ENCODE data around the gene CALML5. TPM values are rescaled to one million over a fixed set of nuclear protein-coding genes. Genes with fewer than 3 reads are reported as not detected.

Gene CALML5
- total RNA-seq, 1 donor from 2014 or later, result not detected

DNA sequence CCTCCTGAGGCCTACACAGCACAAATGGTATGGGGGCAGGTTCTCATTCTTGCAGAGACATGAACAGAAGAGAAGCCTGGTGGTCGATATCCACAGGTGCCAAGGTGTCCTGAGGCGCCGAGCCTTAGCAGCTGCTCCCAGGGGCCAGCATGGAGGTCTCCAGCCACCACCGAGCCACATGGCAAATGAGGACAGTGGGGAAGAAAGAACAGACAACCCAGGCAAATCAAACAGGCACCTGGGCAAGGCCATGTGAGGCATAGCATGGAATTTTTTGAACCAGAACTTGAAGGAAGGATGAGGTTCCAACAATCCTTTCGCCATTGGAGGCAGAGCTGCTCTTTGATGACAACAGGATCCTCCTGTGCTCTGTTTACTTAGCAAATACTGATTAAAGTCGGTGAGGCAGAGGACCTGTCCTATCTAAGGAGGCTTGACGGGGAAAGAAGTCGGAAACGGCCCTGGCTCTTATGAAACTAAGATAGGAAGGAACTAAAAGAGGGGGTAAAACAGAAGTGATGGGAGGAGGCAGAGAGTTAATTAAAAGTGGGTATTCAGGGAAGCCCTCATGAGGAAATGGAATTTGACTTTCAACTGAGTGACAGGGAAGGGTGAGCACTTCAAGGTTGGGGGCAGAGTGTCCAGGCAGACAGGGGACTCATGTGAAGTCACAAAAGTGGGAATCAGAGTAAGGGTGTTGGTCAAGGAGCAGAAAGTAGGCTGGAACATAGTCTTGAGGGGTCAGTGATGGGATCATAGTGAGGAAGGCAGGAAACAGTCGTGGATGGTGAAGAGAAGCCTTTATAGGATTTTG lies 16.8 kb upstream of the CALML5 start:
- H3K4me3 Mint-ChIP-seq, result no peak overlapping the region
- H3K36me3 Mint-ChIP-seq, result no peaks in the 10 kb centered on the region
- DNase-seq (ENCODE audit: extremely low spot score, unreplicated experiment), result no peak
- H3K4me1 Mint-ChIP-seq (ENCODE audit: unreplicated experiment), result peaks cover 36% of the 10 kb centered on the region
- no peak overlapping the region for H3K27ac Mint-ChIP-seq
- no peaks in the 10 kb centered on the region for H3K27me3 Mint-ChIP-seq
- peaks cover 4% of the 10 kb centered on the region for H3K9me3 Mint-ChIP-seq
- TF ChIP-seq, protein P1, sequence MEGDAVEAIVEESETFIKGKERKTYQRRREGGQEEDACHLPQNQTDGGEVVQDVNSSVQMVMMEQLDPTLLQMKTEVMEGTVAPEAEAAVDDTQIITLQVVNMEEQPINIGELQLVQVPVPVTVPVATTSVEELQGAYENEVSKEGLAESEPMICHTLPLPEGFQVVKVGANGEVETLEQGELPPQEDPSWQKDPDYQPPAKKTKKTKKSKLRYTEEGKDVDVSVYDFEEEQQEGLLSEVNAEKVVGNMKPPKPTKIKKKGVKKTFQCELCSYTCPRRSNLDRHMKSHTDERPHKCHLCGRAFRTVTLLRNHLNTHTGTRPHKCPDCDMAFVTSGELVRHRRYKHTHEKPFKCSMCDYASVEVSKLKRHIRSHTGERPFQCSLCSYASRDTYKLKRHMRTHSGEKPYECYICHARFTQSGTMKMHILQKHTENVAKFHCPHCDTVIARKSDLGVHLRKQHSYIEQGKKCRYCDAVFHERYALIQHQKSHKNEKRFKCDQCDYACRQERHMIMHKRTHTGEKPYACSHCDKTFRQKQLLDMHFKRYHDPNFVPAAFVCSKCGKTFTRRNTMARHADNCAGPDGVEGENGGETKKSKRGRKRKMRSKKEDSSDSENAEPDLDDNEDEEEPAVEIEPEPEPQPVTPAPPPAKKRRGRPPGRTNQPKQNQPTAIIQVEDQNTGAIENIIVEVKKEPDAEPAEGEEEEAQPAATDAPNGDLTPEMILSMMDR (conservative IDR thresholded peaks at IDR 0.05), result no peak

DNA sequence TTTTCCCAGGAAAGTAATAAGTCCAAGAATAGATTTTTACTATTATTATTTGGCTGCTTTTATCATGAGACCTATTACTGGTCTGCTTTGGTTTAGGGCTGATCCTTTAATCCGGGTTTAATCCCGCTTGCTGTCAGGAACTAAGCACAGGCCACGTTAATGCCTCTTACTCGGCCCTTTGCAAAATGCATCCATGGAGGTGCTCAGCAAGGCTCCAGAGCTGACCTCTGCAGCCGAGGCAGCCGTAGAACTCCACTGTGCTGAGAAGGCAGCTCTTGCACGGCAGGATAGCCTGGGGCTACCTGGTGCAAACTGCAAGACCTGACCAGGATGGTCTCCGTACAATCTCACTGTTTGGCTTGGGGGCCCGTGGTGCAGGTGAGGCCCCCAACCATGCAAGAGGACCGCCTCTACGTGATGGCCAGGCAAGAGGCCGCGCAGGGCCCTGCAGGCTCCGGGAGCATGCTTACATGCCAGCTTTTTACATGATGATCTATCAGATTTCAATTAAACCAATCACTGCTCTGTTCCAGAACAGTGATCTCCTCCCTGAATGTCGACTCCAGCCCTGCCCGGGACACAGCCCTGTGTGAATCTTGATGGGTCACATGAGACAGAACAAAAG lies 15.0 kb upstream of the CALML5 start:
- H3K9me3 Mint-ChIP-seq, result peaks cover 4% of the 10 kb centered on the region
- H3K4me1 Mint-ChIP-seq (ENCODE audit: unreplicated experiment), result peaks cover 44% of the 10 kb centered on the region
- TF ChIP-seq, protein P1 (conservative IDR thresholded peaks at IDR 0.05), result no peak
- no peak overlapping the region for H3K27ac Mint-ChIP-seq
- no peak for DNase-seq (ENCODE audit: extremely low spot score, unreplicated experiment)
- H3K27me3 Mint-ChIP-seq, result no peaks in the 10 kb centered on the region
- H3K36me3 Mint-ChIP-seq, result no peaks in the 10 kb centered on the region
- no peak overlapping the region for H3K4me3 Mint-ChIP-seq

- no peak overlapping the region for H3K4me3 Mint-ChIP-seq
- no peak for DNase-seq (ENCODE audit: extremely low spot score, unreplicated experiment)
These were observed 13.7 kb upstream of the CALML5 start for GRCh38 chr10:5512881-5513612.

DNA sequence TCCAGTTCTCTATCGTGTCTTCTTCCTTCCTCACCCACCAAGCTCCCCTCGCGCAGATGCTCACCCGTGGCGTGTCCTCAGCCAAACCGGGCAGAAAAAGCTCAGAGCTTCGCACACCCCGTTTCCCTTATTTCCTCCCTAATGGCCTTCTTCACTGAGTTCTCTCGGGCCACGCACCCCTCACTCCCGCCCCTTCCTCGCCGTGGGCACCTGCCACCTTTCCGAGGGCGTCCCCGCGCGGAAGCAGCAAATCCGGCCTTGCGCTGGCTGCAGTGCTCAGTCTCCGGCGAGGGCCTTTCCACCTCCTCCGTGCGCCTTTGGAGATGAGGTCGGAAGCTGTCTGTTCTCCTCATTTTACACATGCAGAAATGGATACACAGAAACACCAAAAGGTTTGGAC lies 13.0 kb upstream of the CALML5 start:
- TF ChIP-seq, protein P1 (conservative IDR thresholded peaks at IDR 0.05), result no peak
- no peaks in the 10 kb centered on the region for H3K36me3 Mint-ChIP-seq

More at GRCh38 chr10:5512881-5513612, 13.7 kb upstream of the CALML5 start:
- Mint-ChIP-seq H3K4me1 (ENCODE audit: unreplicated experiment) (peaks cover 39% of the 10 kb centered on the region), H3K27me3 (no peaks in the 10 kb centered on the region), H3K36me3 (no peaks in the 10 kb centered on the region), H3K9me3 (peaks cover 4% of the 10 kb centered on the region), H3K27ac (no peak overlapping the region)
- TF ChIP-seq, protein P1 (conservative IDR thresholded peaks at IDR 0.05), result no peak

DNA sequence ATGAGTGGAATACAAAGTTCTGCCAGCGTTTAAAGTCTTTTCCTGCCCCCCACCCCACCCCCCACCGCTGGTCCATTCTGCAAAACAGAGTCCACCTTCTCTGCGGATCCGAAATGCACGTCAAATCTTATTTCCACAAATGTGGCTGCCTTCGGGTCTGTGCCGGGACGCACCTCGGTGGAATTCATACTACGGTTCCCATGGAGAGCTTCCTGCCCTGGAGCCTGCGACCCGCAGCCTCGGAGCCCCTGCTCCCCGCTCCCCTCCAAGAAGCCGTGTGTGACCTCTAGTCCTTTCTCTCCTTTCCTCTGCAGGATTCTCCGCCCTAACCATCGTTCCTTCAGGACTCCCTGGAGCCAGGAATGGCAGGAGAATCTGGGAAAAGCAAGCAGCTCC lies 12.5 kb upstream of the CALML5 start:
- no peak for DNase-seq (ENCODE audit: extremely low spot score, unreplicated experiment)
- peaks cover 38% of the 10 kb centered on the region for H3K4me1 Mint-ChIP-seq (ENCODE audit: unreplicated experiment)
- H3K36me3 Mint-ChIP-seq, result no peaks in the 10 kb centered on the region
- H3K4me3 Mint-ChIP-seq, result no peak overlapping the region
- H3K27me3 Mint-ChIP-seq, result no peaks in the 10 kb centered on the region
- H3K9me3 Mint-ChIP-seq, result peaks cover 4% of the 10 kb centered on the region
- TF ChIP-seq, protein P1 (conservative IDR thresholded peaks at IDR 0.05), result no peak
- no peak overlapping the region for H3K27ac Mint-ChIP-seq

More for the DNA sequence above, 13.0 kb upstream of the CALML5 start:
- DNase-seq (ENCODE audit: extremely low spot score, unreplicated experiment), result no peak
- Mint-ChIP-seq H3K27me3 (no peaks in the 10 kb centered on the region), H3K4me3 (no peak overlapping the region), H3K4me1 (ENCODE audit: unreplicated experiment) (peaks cover 38% of the 10 kb centered on the region), H3K27ac (no peak overlapping the region), H3K9me3 (peaks cover 4% of the 10 kb centered on the region)

Data from type B pancreatic cell (in vitro differentiated cells).